Lower lobe of right lung (tissue), 2 donors: ENCODE results near the gene L3MBTL4. TPM values are rescaled to one million over a fixed set of nuclear protein-coding genes. Genes with fewer than 3 reads are reported as not detected.
"Not testable (repeated sequence)": the region's sequence is repeated elsewhere in the genome, so short reads cannot be mapped to it uniquely, and the experiment has no call there.

ENCODE experiments used
- ATAC-seq, 2 donors: fragments of 200-7000 bp; cut with Tn5 transposase; one replicate each; pipeline ENCODE4 v1.9.1; 2020 to 2022; ENCODE audit warnings: mild to moderate bottlenecking in 2 of 2, moderate library complexity in 2 of 2
- DNase-seq: peaks from one replicate; pipeline ENCODE4 v3.0.0-alpha.2; 2020
- H3K27ac ChIP-seq: fragments of 200-600 bp; one replicate; pipeline ENCODE4 v1.8.0; 2022
- H3K27me3 ChIP-seq: fragments of 200-600 bp; one replicate; pipeline ENCODE4 v1.8.0; 2022; ENCODE audit warnings: low read depth
- H3K36me3 ChIP-seq: fragments of 200-600 bp; one replicate; pipeline ENCODE4 v1.8.0; 2022; ENCODE audit warnings: mild to moderate bottlenecking
- H3K4me1 ChIP-seq: fragments of 200-600 bp; one replicate; pipeline ENCODE4 v1.8.0; 2022
- H3K4me3 ChIP-seq: fragments of 200-600 bp; one replicate; pipeline ENCODE4 v1.8.0; 2022; ENCODE audit warnings: mild to moderate bottlenecking
- H3K9me3 ChIP-seq: fragments of 200-600 bp; one replicate; pipeline ENCODE4 v1.8.0; 2022
- CTCF ChIP-seq: fragments of 200-600 bp; IDR thresholded peaks from one replicate; pipeline ENCODE4 v1.8.0; 2022; ENCODE audit warnings: antibody characterized with exemption, mild to moderate bottlenecking
- intact Hi-C: fragments of 100-400 bp; cut with DNase I; formaldehyde crosslinking; loops from one replicate; pipeline ENCODE4 v1.11.0; 2022
- total RNA-seq: library from RNA; stranded (reverse); fragmentation: NEBNext Ultra II Directional; extraction: Animal tissue kit (Norgen Biotek cat#: 25700); gene quantifications from one replicate; pipeline ENCODE4 v1.2.1, GENCODE V29; 2021
- donor health status: DM: no; HTN: yes; CAD: no; lungs with severe emphysema.

The L3MBTL4 gene
- total RNA-seq, 1 donor from 2014 or later, result 16.9 TPM

GRCh38 chr18:6396847-6397246, 17.9 kb downstream of the L3MBTL4 start:
- Histone ChIP-seq H3K4me1 (no peaks in the 10 kb centered on the region), H3K27ac (no peak overlapping the region), H3K27me3 (no peaks in the 10 kb centered on the region), H3K4me3 (no peak overlapping the region), H3K36me3 (no peaks in the 10 kb centered on the region), H3K9me3 (peaks cover 2% of the 10 kb centered on the region)
- TF ChIP-seq CTCF, result no peak
- no peak for ATAC-seq
- intact Hi-C loops, result no loop called here
- no peak for DNase-seq

- Histone ChIP-seq H3K4me1 (no peaks in the 10 kb centered on the region), H3K27me3 (no peaks in the 10 kb centered on the region), H3K4me3 (no peak overlapping the region), H3K9me3 (peaks cover 8% of the 10 kb centered on the region), H3K36me3 (no peaks in the 10 kb centered on the region), H3K27ac (no peak overlapping the region)
- intact Hi-C loops, result no loop called here
- no peak for ATAC-seq
- no peak for TF ChIP-seq CTCF
- DNase-seq, result no peak
These were observed 18.4 kb downstream of the L3MBTL4 start for GRCh38 chr18:6396276-6396675.

- DNase-seq (no peak), ATAC-seq (no peak)
- Histone ChIP-seq H3K9me3 (peaks cover 32% of the 10 kb centered on the region), H3K27me3 (no peaks in the 10 kb centered on the region), H3K4me3 (no peak overlapping the region), H3K4me1 (no peaks in the 10 kb centered on the region), H3K27ac (no peak overlapping the region), H3K36me3 (no peaks in the 10 kb centered on the region)
- intact Hi-C loops, result no loop called here
- no peak for TF ChIP-seq CTCF
These were observed 25.7 kb downstream of the L3MBTL4 start for GRCh38 chr18:6389005-6389404.

- Histone ChIP-seq H3K27ac (no peak overlapping the region), H3K4me1 (no peaks in the 10 kb centered on the region), H3K27me3 (no peaks in the 10 kb centered on the region), H3K36me3 (no peaks in the 10 kb centered on the region), H3K4me3 (no peak overlapping the region), H3K9me3 (no peaks in the 10 kb centered on the region)
- no peak for TF ChIP-seq CTCF
- DNase-seq (peak; percentile 68), ATAC-seq (peak; percentile 31 to 32)
- intact Hi-C loops, result no loop called here
These were observed 31.7 kb downstream of the L3MBTL4 start for GRCh38 chr18:6382963-6383362.

GRCh38 chr18:6377473-6377872, 37.2 kb downstream of the L3MBTL4 start:
- intact Hi-C loops, H3K4me1 ChIP-seq, H3K27ac ChIP-seq, H3K9me3 ChIP-seq, H3K4me3 ChIP-seq, H3K36me3 ChIP-seq, DNase-seq, H3K27me3 ChIP-seq, ATAC-seq: not testable (repeated sequence)

GRCh38 chr18:6376433-6377229, 38.1 kb downstream of the L3MBTL4 start:
- no peak for DNase-seq
- ATAC-seq, result peak in 1 of 2 donors; percentile 50
- no peaks in the 10 kb centered on the region for H3K9me3 ChIP-seq
- H3K4me3 ChIP-seq, result no peak overlapping the region
- H3K4me1 ChIP-seq, result no peaks in the 10 kb centered on the region
- no peak overlapping the region for H3K27ac ChIP-seq
- intact Hi-C loops, result no loop called here
- no peaks in the 10 kb centered on the region for H3K36me3 ChIP-seq
- no peak for TF ChIP-seq CTCF
- no peaks in the 10 kb centered on the region for H3K27me3 ChIP-seq
